GM21526 (cell line): Measurements from ENCODE around the gene SSTR5.
"Not testable (repeated sequence)": the region's sequence is repeated elsewhere in the genome, so short reads cannot be mapped to it uniquely, and the experiment has no call there.

Experiments
- ATAC-seq: cut with Tn5 transposase; IDR thresholded peaks from one replicate; pipeline ENCODE4 v1.9.1; 2021; ENCODE audit warnings: moderate library complexity; ENCODE audit not compliant: unreplicated experiment, low FRiP score

Gene SSTR5

GRCh38 chr16:1089439-1089821 lies 16.9 kb downstream of the SSTR5 start:
- no peak for ATAC-seq

- ATAC-seq, result no peak
Observed at GRCh38 chr16:1089822-1090619, 17.5 kb downstream of the SSTR5 start.

GRCh38 chr16:1090620-1091587 lies 18.4 kb downstream of the SSTR5 start:
- no peak for ATAC-seq

GRCh38 chr16:1091992-1092552 lies 19.5 kb downstream of the SSTR5 start:
- ATAC-seq, result no peak

- ATAC-seq, result not testable (repeated sequence)
Observed at GRCh38 chr16:1092685-1093283, 20.2 kb downstream of the SSTR5 start.

GRCh38 chr16:1093284-1094123 lies 21.0 kb downstream of the SSTR5 start:
- ATAC-seq, result no peak

- ATAC-seq, result no peak
Observed at GRCh38 chr16:1094124-1094479, 21.6 kb downstream of the SSTR5 start.

- ATAC-seq, result no peak
Observed at GRCh38 chr16:1094601-1095449, 22.3 kb downstream of the SSTR5 start.

- ATAC-seq, result no peak
Observed at GRCh38 chr16:1095450-1096168, 23.1 kb downstream of the SSTR5 start.

- no peak for ATAC-seq
Observed at GRCh38 chr16:1096169-1097082, 23.9 kb downstream of the SSTR5 start, which contains the start of gene C1QTNF8. Gene C1QTNF8 (minus strand): TSS chr16:1096244. CDS start chr16:1094922, 1,322 bp downstream.

GRCh38 chr16:1097156-1097555 lies 24.6 kb downstream of the SSTR5 start:
- no peak for ATAC-seq

- no peak for ATAC-seq
Observed at GRCh38 chr16:1097800-1098199, 25.3 kb downstream of the SSTR5 start.

GRCh38 chr16:1098266-1098991 lies 25.9 kb downstream of the SSTR5 start:
- no peak for ATAC-seq

GRCh38 chr16:1099189-1100083 lies 26.9 kb downstream of the SSTR5 start:
- ATAC-seq, result no peak

- ATAC-seq, result no peak
Observed at GRCh38 chr16:1100084-1100800, 27.7 kb downstream of the SSTR5 start.
